Common myeloid progenitor, CD34-positive (primary cell): Measurements from ENCODE around the gene PLCH1.

Source experiments
- CTCF ChIA-PET: fragments of 350-600 bp; sonication (Branson Sonifier 250); formaldehyde crosslinking; loops from one replicate; lab custom pipeline; 2021; ENCODE audit warnings: antibody characterized with exemption; lab: Charles Lee
- POLR2A ChIA-PET: fragments of 350-600 bp; sonication (Branson Sonifier 250); formaldehyde crosslinking; loops from one replicate; lab custom pipeline; 2021; ENCODE audit warnings: antibody characterized with exemption; lab: Charles Lee
- DNase-seq, 3 donors: peaks; one replicate each; pipeline versions ENCODE4 v3.0.0 to v3.0.0-alpha.2; 2013
- H3K27ac ChIP-seq, 2 experiments: 1 replicate in 1 of 2; 2 replicates in 1 of 2; pipeline ENCODE4 v1.7.0; 2013; ENCODE audit warnings: inconsistent platforms in 2 of 2, low read length in 2 of 2, mild to moderate bottlenecking in 2 of 2, low read depth in 1 of 2, moderate library complexity in 1 of 2; ENCODE audit not compliant: severe bottlenecking in 2 of 2, insufficient read depth in 1 of 2, poor library complexity in 1 of 2
- H3K27me3 ChIP-seq, 5 experiments: replicated peaks in 2 of 5; 1 replicate in 3 of 5; 2 replicates in 2 of 5; pipeline versions ENCODE4 v1.6.1 to v1.7.0; 2013; ENCODE audit warnings: low read length in 4 of 5, mild to moderate bottlenecking in 2 of 5, moderate library complexity in 2 of 5, inconsistent platforms in 1 of 5; ENCODE audit not compliant: insufficient read depth in 5 of 5, control insufficient read depth in 4 of 5
- H3K36me3 ChIP-seq, 4 experiments: 1 replicate in 2 of 4; 2 replicates in 2 of 4; pipeline versions ENCODE4 v1.6.1 to v1.7.0; 2013; ENCODE audit warnings: low read length in 3 of 4, control low read depth in 1 of 4, mild to moderate bottlenecking in 1 of 4; ENCODE audit not compliant: control insufficient read depth in 4 of 4, insufficient read depth in 4 of 4
- H3K4me1 ChIP-seq, 4 experiments: 1 replicate in 3 of 4; 2 replicates in 1 of 4; pipeline versions ENCODE4 v1.6.1 to v1.7.1; 2013; ENCODE audit warnings: low read length in 3 of 4, mild to moderate bottlenecking in 3 of 4, control low read depth in 1 of 4, inconsistent platforms in 1 of 4, moderate library complexity in 1 of 4; ENCODE audit not compliant: control insufficient read depth in 4 of 4, insufficient read depth in 4 of 4; ENCODE audit errors: control extremely low read depth in 1 of 4
- H3K4me3 ChIP-seq, 7 experiments: 1 replicate in 4 of 7; 2 replicates in 3 of 7; pipeline versions ENCODE4 v1.5.1 to v1.7.0; 2013; ENCODE audit warnings: mild to moderate bottlenecking in 7 of 7, low read length in 6 of 7, moderate library complexity in 6 of 7, inconsistent platforms in 2 of 7, low read depth in 2 of 7, control low read depth in 1 of 7; ENCODE audit not compliant: insufficient read depth in 4 of 7, control insufficient read depth in 1 of 7; ENCODE audit errors: extremely low read depth in 1 of 7
- H3K9me3 ChIP-seq, 5 experiments: 1 replicate in 4 of 5; 2 replicates in 1 of 5; pipeline versions ENCODE4 v1.6.1 to v1.7.1; 2013; ENCODE audit warnings: low read length in 4 of 5, mild to moderate bottlenecking in 2 of 5, inconsistent platforms in 1 of 5, low read depth in 1 of 5, moderate library complexity in 1 of 5; ENCODE audit not compliant: control insufficient read depth in 4 of 5, insufficient read depth in 2 of 5; ENCODE audit errors: control extremely low read depth in 1 of 5
- WGBS: methylation state at CpG from one replicate; pipeline ENCODE4 v1.1.5; 2013; ENCODE audit not compliant: insufficient coverage; 5-methylcytosine and 5-hydroxymethylcytosine counted together

PLCH1 gene

GRCh38 chr3:155670335-155670734 lies 74.5 kb downstream of the PLCH1 start:
- H3K36me3 ChIP-seq, result no peaks in the 10 kb centered on the region
- no peak overlapping the region for H3K4me3 ChIP-seq
- no peak for DNase-seq
- H3K4me1 ChIP-seq, result no peaks in the 10 kb centered on the region
- ChIA-PET CTCF (interaction anchor here (1.0 kb wide), 1 partner anchor 12 kb away, joined by 3 read pairs; no protein-coding TSS in a partner anchor), POLR2A (no interaction called here)
- H3K27ac ChIP-seq, result no peak overlapping the region
- no peaks in the 10 kb centered on the region for H3K9me3 ChIP-seq
- no peaks in the 10 kb centered on the region for H3K27me3 ChIP-seq
- 100% methylated on average over 1 of the region's 2 CpGs for WGBS

- H3K27ac ChIP-seq, result no peak overlapping the region
- no peaks in the 10 kb centered on the region for H3K9me3 ChIP-seq
- ChIA-PET CTCF (no interaction called here), POLR2A (no interaction called here)
- no peaks in the 10 kb centered on the region for H3K36me3 ChIP-seq
- DNase-seq, result no peak
- WGBS, result 100% methylated on average over 2 of the region's 2 CpGs
- no peak overlapping the region for H3K4me3 ChIP-seq
- no peaks in the 10 kb centered on the region for H3K27me3 ChIP-seq
- H3K4me1 ChIP-seq, result peaks cover 0 to 12% (median 5%) of the 10 kb centered on the region in 4 experiments
Observed at GRCh38 chr3:155667988-155668387, 76.9 kb downstream of the PLCH1 start.

- peak; percentile 31 to 66 (median 53) for DNase-seq
- H3K36me3 ChIP-seq, result no peaks in the 10 kb centered on the region
- H3K27ac ChIP-seq, result no peak overlapping the region
- no peaks in the 10 kb centered on the region for H3K9me3 ChIP-seq
- peaks cover 0 to 25% (median 7%) of the 10 kb centered on the region in 4 experiments for H3K4me1 ChIP-seq
- H3K27me3 ChIP-seq, result no peaks in the 10 kb centered on the region
- CTCF ChIA-PET, result interaction anchor here (1.1 kb wide), 1 partner anchor 305 kb away, joined by 3 read pairs; no protein-coding TSS in a partner anchor
- POLR2A ChIA-PET, result no interaction called here
- H3K4me3 ChIP-seq, result no peak overlapping the region
- 70% methylated on average over 2 of the region's 4 CpGs for WGBS
Observed at GRCh38 chr3:155664925-155665695, 79.8 kb downstream of the PLCH1 start.

- H3K4me1 ChIP-seq, result peaks cover 0 to 25% (median 7%) of the 10 kb centered on the region in 4 experiments
- H3K4me3 ChIP-seq, result no peak overlapping the region
- H3K27ac ChIP-seq, result no peak overlapping the region
- H3K36me3 ChIP-seq, result no peaks in the 10 kb centered on the region
- no peak for DNase-seq
- 100% methylated on average over 1 of the region's 3 CpGs for WGBS
- POLR2A ChIA-PET, result no interaction called here
- no peaks in the 10 kb centered on the region for H3K9me3 ChIP-seq
- H3K27me3 ChIP-seq, result no peaks in the 10 kb centered on the region
- CTCF ChIA-PET, result no interaction called here
Observed at GRCh38 chr3:155663467-155664212, 81.2 kb downstream of the PLCH1 start.

GRCh38 chr3:155661760-155662159 lies 83.1 kb downstream of the PLCH1 start:
- H3K36me3 ChIP-seq, result no peaks in the 10 kb centered on the region
- H3K9me3 ChIP-seq, result no peaks in the 10 kb centered on the region
- no peaks in the 10 kb centered on the region for H3K27me3 ChIP-seq
- H3K4me1 ChIP-seq, result peaks cover 0 to 25% (median 7%) of the 10 kb centered on the region in 4 experiments
- POLR2A ChIA-PET, result no interaction called here
- H3K27ac ChIP-seq, result no peak overlapping the region
- CTCF ChIA-PET, result interaction anchor here (0.6 to 0.8 kb wide), 2 partner anchors 11 to 21 kb away, joined by 3 read pairs; no protein-coding TSS in a partner anchor
- DNase-seq, result no peak
- H3K4me3 ChIP-seq, result no peak overlapping the region

GRCh38 chr3:155661042-155661441 lies 83.8 kb downstream of the PLCH1 start:
- no peaks in the 10 kb centered on the region for H3K36me3 ChIP-seq
- peaks cover 0 to 25% (median 7%) of the 10 kb centered on the region in 4 experiments for H3K4me1 ChIP-seq
- no peak overlapping the region for H3K27ac ChIP-seq
- peak in 1 of 3 donors; percentile 34 for DNase-seq
- CTCF ChIA-PET, result no interaction called here
- WGBS, result no CpG with 5 or more reads among the region's 1 CpG
- no peak overlapping the region for H3K4me3 ChIP-seq
- POLR2A ChIA-PET, result no interaction called here
- H3K9me3 ChIP-seq, result no peaks in the 10 kb centered on the region
- H3K27me3 ChIP-seq, result no peaks in the 10 kb centered on the region
